Left ventricle myocardium inferior (tissue), 1 donor: ENCODE measurements around the gene MRPL22. TPM values are rescaled to one million over a fixed set of nuclear protein-coding genes. Genes with fewer than 3 reads are reported as not detected.

Source experiments
- DNase-seq: peaks from one replicate; pipeline ENCODE4 v3.0.0-alpha.2; 2020
- H3K27ac ChIP-seq: fragments of 200-600 bp; replicated peaks from 2 replicates; pipeline ENCODE4 v1.8.0; 2021
- H3K27me3 ChIP-seq: fragments of 200-600 bp; 2 replicates; pipeline ENCODE4 v1.8.0; 2021; ENCODE audit warnings: low read depth
- H3K36me3 ChIP-seq: fragments of 200-600 bp; 2 replicates; pipeline ENCODE4 v1.8.0; 2021
- H3K4me1 ChIP-seq: fragments of 200-600 bp; 2 replicates; pipeline ENCODE4 v1.8.0; 2021
- H3K4me3 ChIP-seq: fragments of 200-600 bp; 2 replicates; pipeline ENCODE4 v1.8.0; 2021; ENCODE audit warnings: mild to moderate bottlenecking, moderate library complexity
- H3K9me3 ChIP-seq: fragments of 200-600 bp; replicated peaks from 2 replicates; pipeline ENCODE4 v1.8.0; 2021
- intact Hi-C: fragments of 100-400 bp; cut with micrococcal nuclease; formaldehyde crosslinking; loops from one replicate; pipeline ENCODE4 v1.11.0; 2022
- total RNA-seq: library from RNA; stranded (reverse); fragmentation: NEBNext Ultra II Directional; extraction: Animal tissue kit (Norgen Biotek cat#: 25700); gene quantifications from one replicate; pipeline ENCODE4 v1.2.1, GENCODE V29; 2021
- TF ChIP-seq, protein P1 (sequence below): fragments of 200-600 bp; IDR thresholded peaks from 2 replicates; pipeline ENCODE4 v1.8.0; 2021; ENCODE audit warnings: antibody characterized with exemption, mild to moderate bottlenecking, borderline replicate concordance
- donor health status: DM: no; HTN: yes; CAD: no; lungs with severe emphysema.

MRPL22 gene
- total RNA-seq, 1 donor from 2014 or later: 78.4 TPM

DNA sequence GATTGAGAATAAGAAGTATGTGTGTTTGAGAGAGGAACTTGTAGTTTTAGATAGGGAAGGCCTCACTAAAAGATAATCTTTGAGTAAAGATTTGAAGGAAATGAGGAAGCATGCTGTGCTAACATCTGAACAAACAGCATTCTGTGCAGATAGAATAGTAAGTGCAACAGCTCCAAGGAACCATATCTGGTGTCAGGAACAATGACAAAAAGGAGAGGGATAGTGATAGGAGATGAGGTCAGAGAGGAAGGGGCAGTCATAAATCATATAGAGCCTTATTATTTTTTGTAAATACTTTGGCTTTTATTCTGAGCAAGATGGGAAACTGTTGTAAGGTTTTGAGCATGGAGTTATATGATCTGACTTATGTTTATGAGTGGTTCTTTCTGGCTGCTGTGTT lies 3.8 kb downstream of the MRPL22 start:
- TF ChIP-seq, protein P1, sequence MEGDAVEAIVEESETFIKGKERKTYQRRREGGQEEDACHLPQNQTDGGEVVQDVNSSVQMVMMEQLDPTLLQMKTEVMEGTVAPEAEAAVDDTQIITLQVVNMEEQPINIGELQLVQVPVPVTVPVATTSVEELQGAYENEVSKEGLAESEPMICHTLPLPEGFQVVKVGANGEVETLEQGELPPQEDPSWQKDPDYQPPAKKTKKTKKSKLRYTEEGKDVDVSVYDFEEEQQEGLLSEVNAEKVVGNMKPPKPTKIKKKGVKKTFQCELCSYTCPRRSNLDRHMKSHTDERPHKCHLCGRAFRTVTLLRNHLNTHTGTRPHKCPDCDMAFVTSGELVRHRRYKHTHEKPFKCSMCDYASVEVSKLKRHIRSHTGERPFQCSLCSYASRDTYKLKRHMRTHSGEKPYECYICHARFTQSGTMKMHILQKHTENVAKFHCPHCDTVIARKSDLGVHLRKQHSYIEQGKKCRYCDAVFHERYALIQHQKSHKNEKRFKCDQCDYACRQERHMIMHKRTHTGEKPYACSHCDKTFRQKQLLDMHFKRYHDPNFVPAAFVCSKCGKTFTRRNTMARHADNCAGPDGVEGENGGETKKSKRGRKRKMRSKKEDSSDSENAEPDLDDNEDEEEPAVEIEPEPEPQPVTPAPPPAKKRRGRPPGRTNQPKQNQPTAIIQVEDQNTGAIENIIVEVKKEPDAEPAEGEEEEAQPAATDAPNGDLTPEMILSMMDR: no peak
- H3K4me1 ChIP-seq: peaks cover 88% of the 10 kb centered on the region
- intact Hi-C loops: no loop called here

DNA sequence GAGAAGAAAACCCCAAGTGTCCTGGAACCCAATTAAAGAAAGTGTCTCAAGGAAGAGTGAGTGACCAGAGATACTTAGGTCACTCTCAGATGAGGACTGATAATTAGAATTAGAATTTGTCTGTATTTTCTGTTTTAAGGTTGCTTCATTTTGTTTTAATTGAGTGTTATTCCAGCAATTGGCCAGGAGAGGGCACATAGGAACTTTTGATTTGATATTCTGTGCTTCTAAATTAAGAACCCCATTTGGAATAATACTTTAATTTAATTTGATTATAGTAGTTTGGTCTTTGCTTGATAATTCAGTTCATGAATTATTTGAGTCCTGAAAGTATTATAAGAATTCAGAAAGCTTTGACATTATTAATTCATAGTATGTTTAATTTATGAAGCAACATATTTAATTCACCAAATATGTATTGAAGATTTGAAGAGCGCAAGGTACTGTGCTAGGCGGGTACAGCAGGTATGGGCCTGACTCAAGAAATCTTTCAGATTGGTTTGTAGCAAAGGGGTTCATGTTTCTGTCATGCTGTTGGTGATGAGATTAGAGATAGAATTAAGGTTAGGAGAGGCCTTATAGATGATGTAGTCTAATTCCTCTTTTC lies 4.9 kb downstream of the MRPL22 start:
- no peaks in the 10 kb centered on the region for H3K9me3 ChIP-seq
- no peaks in the 10 kb centered on the region for H3K27me3 ChIP-seq
- no peak overlapping the region for H3K27ac ChIP-seq
- no peak for DNase-seq
- peaks cover 7% of the 10 kb centered on the region for H3K36me3 ChIP-seq
- intact Hi-C loops: no loop called here
- TF ChIP-seq, protein P1: peak; percentile 74
- H3K4me3 ChIP-seq: no peak overlapping the region
- H3K4me1 ChIP-seq: peaks cover 86% of the 10 kb centered on the region

More for the DNA sequence above, 3.8 kb downstream of the MRPL22 start:
- DNase-seq: no peak
- Histone ChIP-seq H3K4me3 (no peak overlapping the region), H3K36me3 (peaks cover 7% of the 10 kb centered on the region), H3K27me3 (no peaks in the 10 kb centered on the region), H3K9me3 (no peaks in the 10 kb centered on the region), H3K27ac (no peak overlapping the region)

- no peak overlapping the region for H3K27ac ChIP-seq
- DNase-seq: no peak
- intact Hi-C loops: no loop called here
Measured at GRCh38 chr5:154947778-154948177, 6.9 kb downstream of the MRPL22 start.

GRCh38 chr5:154948313-154948712 lies 7.4 kb downstream of the MRPL22 start:
- intact Hi-C loops: no loop called here
- TF ChIP-seq, protein P1: no peak
- no peak overlapping the region for H3K4me3 ChIP-seq

More at GRCh38 chr5:154947778-154948177, 6.9 kb downstream of the MRPL22 start:
- TF ChIP-seq, protein P1: no peak
- peaks cover 15% of the 10 kb centered on the region for H3K36me3 ChIP-seq
- no peaks in the 10 kb centered on the region for H3K9me3 ChIP-seq
- no peak overlapping the region for H3K4me3 ChIP-seq
- H3K27me3 ChIP-seq: no peaks in the 10 kb centered on the region
- peaks cover 67% of the 10 kb centered on the region for H3K4me1 ChIP-seq

DNA sequence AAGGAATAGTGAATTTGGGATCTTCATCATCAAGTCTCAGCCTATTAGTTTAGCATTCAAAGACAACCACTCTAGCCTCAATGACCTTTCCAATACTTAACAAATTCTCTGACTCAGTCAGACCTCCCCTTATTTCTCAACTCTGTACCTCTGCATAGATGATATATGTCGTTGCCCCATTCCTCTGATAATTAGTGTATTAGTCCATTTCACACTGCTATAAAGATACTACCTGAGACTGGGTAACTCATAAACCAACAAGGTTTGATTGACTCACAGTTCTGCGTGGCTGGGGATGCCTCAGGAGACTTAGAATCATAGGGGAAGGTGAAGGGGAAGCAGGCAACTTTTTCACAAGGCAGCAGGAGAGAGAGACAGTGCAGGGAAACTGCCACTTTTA lies 8.9 kb downstream of the MRPL22 start:
- Histone ChIP-seq H3K4me1 (peaks cover 49% of the 10 kb centered on the region), H3K9me3 (no peaks in the 10 kb centered on the region), H3K27me3 (no peaks in the 10 kb centered on the region), H3K36me3 (peaks cover 9% of the 10 kb centered on the region), H3K4me3 (no peak overlapping the region), H3K27ac (no peak overlapping the region)
- intact Hi-C loops: no loop called here
- TF ChIP-seq, protein P1: no peak
- no peak for DNase-seq

More at GRCh38 chr5:154948313-154948712, 7.4 kb downstream of the MRPL22 start:
- no peaks in the 10 kb centered on the region for H3K9me3 ChIP-seq
- peaks cover 62% of the 10 kb centered on the region for H3K4me1 ChIP-seq
- no peaks in the 10 kb centered on the region for H3K27me3 ChIP-seq
- DNase-seq: no peak
- no peak overlapping the region for H3K27ac ChIP-seq
- peaks cover 15% of the 10 kb centered on the region for H3K36me3 ChIP-seq
